ENCODE results near the gene ZNF205.

DNA sequence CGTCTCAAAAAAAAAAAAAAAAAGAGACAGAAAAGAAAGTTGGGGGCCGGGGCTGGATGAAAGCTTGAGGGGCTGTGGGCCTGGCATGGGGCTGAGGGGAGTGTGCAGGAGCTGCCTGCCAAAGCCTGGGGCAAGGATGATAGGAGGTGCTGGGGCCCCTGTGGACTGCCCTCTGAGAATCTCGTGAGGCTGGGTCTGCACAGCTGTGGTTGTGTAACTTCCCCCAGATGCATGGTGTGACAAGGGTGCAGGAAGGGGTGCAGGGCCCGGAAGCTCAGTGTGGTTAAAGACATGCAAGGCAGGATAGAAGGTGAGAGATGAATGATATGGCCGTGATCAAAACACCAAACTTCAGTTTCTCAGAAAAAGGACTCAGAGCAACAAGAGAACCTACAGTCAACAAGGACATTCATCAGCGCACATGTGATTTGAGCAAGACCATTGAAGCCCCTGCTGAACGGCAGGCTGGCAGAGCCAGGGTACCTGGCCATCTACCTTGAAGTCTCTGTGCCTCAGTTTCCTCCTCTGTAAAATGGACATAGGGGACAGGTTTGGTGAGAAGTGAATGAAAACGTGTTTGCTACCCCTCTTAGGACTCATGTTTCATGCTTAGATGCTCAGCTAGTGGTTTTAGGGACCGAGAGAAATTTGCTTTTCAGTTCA is 37.4 kb upstream of the ZNF205 start:
- no peak for TF ChIP-seq POLR2A (IDR thresholded peaks at IDR 0.05)
- TF ChIP-seq, protein P1, sequence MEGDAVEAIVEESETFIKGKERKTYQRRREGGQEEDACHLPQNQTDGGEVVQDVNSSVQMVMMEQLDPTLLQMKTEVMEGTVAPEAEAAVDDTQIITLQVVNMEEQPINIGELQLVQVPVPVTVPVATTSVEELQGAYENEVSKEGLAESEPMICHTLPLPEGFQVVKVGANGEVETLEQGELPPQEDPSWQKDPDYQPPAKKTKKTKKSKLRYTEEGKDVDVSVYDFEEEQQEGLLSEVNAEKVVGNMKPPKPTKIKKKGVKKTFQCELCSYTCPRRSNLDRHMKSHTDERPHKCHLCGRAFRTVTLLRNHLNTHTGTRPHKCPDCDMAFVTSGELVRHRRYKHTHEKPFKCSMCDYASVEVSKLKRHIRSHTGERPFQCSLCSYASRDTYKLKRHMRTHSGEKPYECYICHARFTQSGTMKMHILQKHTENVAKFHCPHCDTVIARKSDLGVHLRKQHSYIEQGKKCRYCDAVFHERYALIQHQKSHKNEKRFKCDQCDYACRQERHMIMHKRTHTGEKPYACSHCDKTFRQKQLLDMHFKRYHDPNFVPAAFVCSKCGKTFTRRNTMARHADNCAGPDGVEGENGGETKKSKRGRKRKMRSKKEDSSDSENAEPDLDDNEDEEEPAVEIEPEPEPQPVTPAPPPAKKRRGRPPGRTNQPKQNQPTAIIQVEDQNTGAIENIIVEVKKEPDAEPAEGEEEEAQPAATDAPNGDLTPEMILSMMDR (IDR thresholded peaks at IDR 0.05), result no peak
- no peak for TF ChIP-seq POLR2AphosphoS5 (IDR thresholded peaks at IDR 0.05)

Measured in prostate gland (tissue), 2 donors.